ENCODE data around the gene LSMEM2.
A peak's percentile ranks its signal among the peaks of the same experiment; 100 is the strongest.
"Not testable (repeated sequence)": the region's sequence is repeated elsewhere in the genome, so short reads cannot be mapped to it uniquely, and the experiment has no call there.

Gene LSMEM2

GRCh38 chr3:50245831-50246516 lies 32.9 kb upstream of the LSMEM2 start:
- DNase-seq (ENCODE audit: low read depth in 2 of 3, low spot score in 2 of 3), result peak; percentile 91 to 99 (median 98)

GRCh38 chr3:50246517-50246954 lies 32.4 kb upstream of the LSMEM2 start:
- DNase-seq (ENCODE audit: low read depth in 2 of 3, low spot score in 2 of 3), result peak in 2 of 3 experiments; percentile 75 to 78

- no peak for DNase-seq (ENCODE audit: low read depth in 2 of 3, low spot score in 2 of 3)
Measured at GRCh38 chr3:50248387-50248786, 30.5 kb upstream of the LSMEM2 start.

GRCh38 chr3:50249457-50249856 lies 29.4 kb upstream of the LSMEM2 start:
- no peak for DNase-seq (ENCODE audit: low read depth in 2 of 3, low spot score in 2 of 3)

- DNase-seq (ENCODE audit: low read depth in 2 of 3, low spot score in 2 of 3), result no peak
Measured at GRCh38 chr3:50250514-50250913, 28.4 kb upstream of the LSMEM2 start.

GRCh38 chr3:50251220-50251619 lies 27.7 kb upstream of the LSMEM2 start:
- DNase-seq (ENCODE audit: low read depth in 2 of 3, low spot score in 2 of 3), result no peak

- DNase-seq (ENCODE audit: low read depth in 2 of 3, low spot score in 2 of 3), result no peak
Measured at GRCh38 chr3:50254577-50255250, 24.2 kb upstream of the LSMEM2 start.

- no peak for DNase-seq (ENCODE audit: low read depth in 2 of 3, low spot score in 2 of 3)
Measured at GRCh38 chr3:50255251-50255615, 23.7 kb upstream of the LSMEM2 start.

GRCh38 chr3:50256978-50257890 lies 21.7 kb upstream of the LSMEM2 start:
- DNase-seq (ENCODE audit: low read depth in 2 of 3, low spot score in 2 of 3), result no peak

- DNase-seq (ENCODE audit: low read depth in 2 of 3, low spot score in 2 of 3), result no peak
Measured at GRCh38 chr3:50258029-50258680, 20.7 kb upstream of the LSMEM2 start.

GRCh38 chr3:50258979-50259378 lies 19.9 kb upstream of the LSMEM2 start:
- no peak for DNase-seq (ENCODE audit: low read depth in 2 of 3, low spot score in 2 of 3)

- no peak for DNase-seq (ENCODE audit: low read depth in 2 of 3, low spot score in 2 of 3)
Measured at GRCh38 chr3:50259432-50260026, 19.4 kb upstream of the LSMEM2 start.

GRCh38 chr3:50260027-50260941 lies 18.6 kb upstream of the LSMEM2 start:
- peak; percentile 77 to 84 (median 80) for DNase-seq (ENCODE audit: low read depth in 2 of 3, low spot score in 2 of 3)

- DNase-seq (ENCODE audit: low read depth in 2 of 3, low spot score in 2 of 3), result no peak
Measured at GRCh38 chr3:50260942-50261441, 17.9 kb upstream of the LSMEM2 start.

GRCh38 chr3:50261505-50261904 lies 17.4 kb upstream of the LSMEM2 start:
- no peak for DNase-seq (ENCODE audit: low read depth in 2 of 3, low spot score in 2 of 3)

- not testable (repeated sequence) for DNase-seq (ENCODE audit: low read depth in 2 of 3, low spot score in 2 of 3)
Measured at GRCh38 chr3:50262200-50262599, 16.7 kb upstream of the LSMEM2 start.

- no peak for DNase-seq (ENCODE audit: low read depth in 2 of 3, low spot score in 2 of 3)
Measured at GRCh38 chr3:50262778-50263177, 16.1 kb upstream of the LSMEM2 start.

- no peak for DNase-seq (ENCODE audit: low read depth in 2 of 3, low spot score in 2 of 3)
Measured at GRCh38 chr3:50263478-50264382, 15.2 kb upstream of the LSMEM2 start.

Measured in activated CD8-positive, alpha-beta memory T cell treated with anti-CD3 and anti-CD28 coated beads for 48 hours (primary cell).